ENCODE results near the gene DDC.

GRCh38 chr7:50543776-50544442, 21.3 kb downstream of the DDC start:
- TF ChIP-seq EP300 (IDR thresholded peaks at IDR 0.05; ENCODE audit: low read depth): no peak
- TF ChIP-seq POLR2A (IDR thresholded peaks at IDR 0.05): no peak
- no peak for TF ChIP-seq CTCF (IDR thresholded peaks at IDR 0.05)
- TF ChIP-seq POLR2AphosphoS5 (IDR thresholded peaks at IDR 0.05): no peak
